Activated CD4-positive, alpha-beta memory T cell treated with anti-CD3 and anti-CD28 coated beads for 36 hours (primary cell): ENCODE measurements around the gene NEGR1. TPM values are rescaled to one million over a fixed set of nuclear protein-coding genes. Genes with fewer than 3 reads are reported as not detected.

Experiments used
- CTCF ChIA-PET: fragments of 350-600 bp; sonication (Branson Sonifier 250); formaldehyde crosslinking; loops from one replicate; lab custom pipeline; 2021; ENCODE audit warnings: antibody characterized with exemption, inconsistent platforms; lab: Charles Lee
- POLR2A ChIA-PET: fragments of 350-600 bp; sonication (Branson Sonifier 250); formaldehyde crosslinking; loops from one replicate; lab custom pipeline; 2021; ENCODE audit warnings: antibody characterized with exemption; lab: Charles Lee
- DNase-seq: peaks from one replicate; pipeline ENCODE4 v3.0.0-alpha.2; 2020
- H3K27ac Mint-ChIP-seq: one replicate; pipeline ENCODE4 v1.8.0; 2021; ENCODE audit warnings: mixed read lengths
- H3K27me3 Mint-ChIP-seq: one replicate; pipeline ENCODE4 v1.8.0; 2021; ENCODE audit warnings: mixed read lengths
- H3K36me3 Mint-ChIP-seq: one replicate; pipeline ENCODE4 v1.8.0; 2021; ENCODE audit warnings: mixed read lengths
- H3K4me1 Mint-ChIP-seq: one replicate; pipeline ENCODE4 v1.8.0; 2021; ENCODE audit warnings: low read depth, mixed read lengths
- H3K4me3 Mint-ChIP-seq: one replicate; pipeline ENCODE4 v1.8.0; 2021; ENCODE audit warnings: mild to moderate bottlenecking, mixed read lengths
- H3K9me3 Mint-ChIP-seq: one replicate; pipeline ENCODE4 v1.8.0; 2021; ENCODE audit warnings: mixed read lengths
- intact Hi-C: fragments of 100-400 bp; cut with micrococcal nuclease; formaldehyde crosslinking; loops from one replicate; pipeline ENCODE4 v1.15.1; 2023
- total RNA-seq, 2 experiments: library from RNA; stranded (reverse); gene quantifications; one replicate each; pipeline ENCODE4 v1.2.3, GENCODE V29; 2021

Gene NEGR1
- total RNA-seq, 2 experiments from 2014 or later, result not detected

GRCh38 chr1:72056516-72056915, 225.8 kb downstream of the NEGR1 start:
- no peaks in the 10 kb centered on the region for H3K36me3 Mint-ChIP-seq
- no peaks in the 10 kb centered on the region for H3K4me1 Mint-ChIP-seq
- POLR2A ChIA-PET, result no interaction called here

DNA sequence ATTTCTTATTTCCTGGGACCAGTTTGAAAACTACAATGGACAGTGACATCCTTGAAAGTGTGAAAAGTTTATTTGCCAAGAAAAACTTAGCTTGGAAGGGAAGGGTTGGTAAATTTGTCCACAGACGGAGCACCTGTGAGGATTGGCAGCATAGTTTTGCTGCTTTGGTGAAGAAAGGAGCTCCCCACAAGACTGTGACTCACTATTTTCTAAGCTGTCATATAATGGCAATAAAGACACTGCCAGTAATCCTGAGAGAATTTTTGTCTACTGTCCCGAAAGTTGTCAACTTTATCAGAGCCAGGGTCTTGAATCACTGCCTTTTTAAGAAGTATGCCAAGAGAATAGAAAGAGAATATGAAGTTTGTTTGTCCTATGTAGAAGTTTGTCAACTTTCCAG, 230.8 kb downstream of the NEGR1 start:
- Mint-ChIP-seq H3K27me3 (no peaks in the 10 kb centered on the region), H3K4me3 (no peak overlapping the region), H3K9me3 (peaks cover 5% of the 10 kb centered on the region), H3K27ac (no peak overlapping the region), H3K4me1 (no peaks in the 10 kb centered on the region), H3K36me3 (no peaks in the 10 kb centered on the region)
- DNase-seq, result no peak
- intact Hi-C loops, result no loop called here
- ChIA-PET CTCF (no interaction called here), POLR2A (no interaction called here)

More at GRCh38 chr1:72056516-72056915, 225.8 kb downstream of the NEGR1 start:
- intact Hi-C loops, result no loop called here
- Mint-ChIP-seq H3K27me3 (no peaks in the 10 kb centered on the region), H3K27ac (no peak overlapping the region), H3K9me3 (no peaks in the 10 kb centered on the region), H3K4me3 (no peak overlapping the region)
- no peak for DNase-seq
- CTCF ChIA-PET, result no interaction called here

DNA sequence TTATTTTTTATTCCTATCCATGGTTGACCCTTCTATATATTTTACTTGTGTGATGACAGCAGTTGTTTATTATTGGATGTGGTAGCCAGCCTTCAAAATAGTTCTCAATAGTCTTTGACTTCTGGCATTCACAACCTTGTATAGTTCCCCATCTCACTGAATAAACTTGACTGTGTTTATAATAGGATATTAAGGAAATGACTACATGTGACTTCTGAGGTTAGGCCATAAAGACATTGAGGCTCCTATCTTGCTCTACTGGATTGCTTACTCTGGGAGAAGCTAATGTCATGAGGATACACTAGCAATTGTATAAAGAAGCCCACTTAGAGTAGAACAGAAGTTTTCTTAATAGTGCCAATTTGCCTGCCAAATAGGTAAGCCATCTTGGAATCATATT, 231.8 kb downstream of the NEGR1 start:
- Mint-ChIP-seq H3K4me3 (no peak overlapping the region), H3K27ac (no peak overlapping the region), H3K36me3 (no peaks in the 10 kb centered on the region), H3K4me1 (no peaks in the 10 kb centered on the region), H3K27me3 (no peaks in the 10 kb centered on the region), H3K9me3 (peaks cover 7% of the 10 kb centered on the region)
- POLR2A ChIA-PET, result no interaction called here
- intact Hi-C loops, result no loop called here
- no peak for DNase-seq
- CTCF ChIA-PET, result no interaction called here

DNA sequence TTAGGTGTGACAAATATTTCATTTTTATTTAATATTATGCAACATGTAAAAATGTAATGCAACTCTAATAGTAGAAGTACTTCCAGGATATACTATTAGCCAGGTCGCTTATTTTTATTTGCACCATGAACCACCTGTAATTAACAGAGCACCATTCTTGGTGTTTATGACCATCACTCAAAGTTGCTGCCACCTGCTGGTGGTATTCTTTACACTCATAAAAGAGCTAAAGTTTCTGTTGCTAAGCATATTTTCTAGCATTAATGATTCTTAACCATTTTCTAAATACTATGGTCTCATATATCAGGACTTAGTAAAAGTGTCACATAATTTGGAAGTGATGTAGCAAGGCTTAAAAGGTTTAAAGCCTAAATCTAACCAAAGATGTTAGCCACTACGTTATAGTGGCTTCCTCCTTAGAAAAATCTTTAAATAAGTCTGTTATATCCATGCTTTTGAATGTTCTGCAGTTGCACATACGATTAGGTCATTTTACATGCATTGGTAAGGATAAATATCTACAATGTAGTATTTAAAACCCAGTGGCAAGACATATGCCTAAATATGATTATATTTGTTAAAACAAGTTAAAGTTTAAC, 244.5 kb downstream of the NEGR1 start:
- no peak for DNase-seq
- CTCF ChIA-PET, result interaction anchor here (1.0 kb wide), 1 partner anchor 10 kb away, joined by 3 read pairs; no protein-coding TSS in a partner anchor
- H3K9me3 Mint-ChIP-seq, result no peaks in the 10 kb centered on the region
- POLR2A ChIA-PET, result no interaction called here
- no peaks in the 10 kb centered on the region for H3K36me3 Mint-ChIP-seq
- intact Hi-C loops, result loop anchor here (10.0 kb wide), 1 partner anchor 943 kb away; no protein-coding TSS in a partner anchor
- no peaks in the 10 kb centered on the region for H3K27me3 Mint-ChIP-seq
- H3K4me3 Mint-ChIP-seq, result no peak overlapping the region
- no peaks in the 10 kb centered on the region for H3K4me1 Mint-ChIP-seq
- no peak overlapping the region for H3K27ac Mint-ChIP-seq

DNA sequence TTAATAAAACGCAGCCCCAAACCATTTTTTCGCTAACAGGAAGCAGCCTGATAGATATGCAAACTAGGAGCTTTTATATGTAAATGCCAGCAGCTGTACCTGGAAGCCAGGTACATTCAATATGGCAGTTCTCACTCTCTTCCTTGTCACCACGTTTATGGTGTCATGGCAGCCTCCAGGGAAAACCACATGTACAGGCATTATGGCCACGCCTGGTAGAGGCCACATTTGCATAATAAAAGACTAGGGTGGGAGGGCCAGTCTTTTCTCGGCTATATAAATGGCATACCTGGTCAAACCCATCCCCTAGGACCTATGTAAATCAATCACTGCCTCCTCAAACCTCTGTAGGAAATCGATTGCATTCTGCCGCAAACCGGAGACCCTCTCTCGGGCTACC, 247.5 kb downstream of the NEGR1 start:
- Mint-ChIP-seq H3K4me3 (no peak overlapping the region), H3K36me3 (no peaks in the 10 kb centered on the region), H3K9me3 (no peaks in the 10 kb centered on the region), H3K4me1 (no peaks in the 10 kb centered on the region), H3K27ac (no peak overlapping the region), H3K27me3 (no peaks in the 10 kb centered on the region)
- ChIA-PET POLR2A (no interaction called here), CTCF (no interaction called here)
- intact Hi-C loops, result loop anchor here (10.0 kb wide), 1 partner anchor 940 kb away; no protein-coding TSS in a partner anchor
- DNase-seq, result no peak

GRCh38 chr1:72023063-72023930, 259.0 kb downstream of the NEGR1 start:
- Mint-ChIP-seq H3K4me3 (no peak overlapping the region), H3K27ac (no peak overlapping the region), H3K9me3 (peaks cover 10% of the 10 kb centered on the region), H3K36me3 (no peaks in the 10 kb centered on the region), H3K27me3 (no peaks in the 10 kb centered on the region), H3K4me1 (no peaks in the 10 kb centered on the region)
- ChIA-PET POLR2A (no interaction called here), CTCF (no interaction called here)
- intact Hi-C loops, result no loop called here
- DNase-seq, result no peak

DNA sequence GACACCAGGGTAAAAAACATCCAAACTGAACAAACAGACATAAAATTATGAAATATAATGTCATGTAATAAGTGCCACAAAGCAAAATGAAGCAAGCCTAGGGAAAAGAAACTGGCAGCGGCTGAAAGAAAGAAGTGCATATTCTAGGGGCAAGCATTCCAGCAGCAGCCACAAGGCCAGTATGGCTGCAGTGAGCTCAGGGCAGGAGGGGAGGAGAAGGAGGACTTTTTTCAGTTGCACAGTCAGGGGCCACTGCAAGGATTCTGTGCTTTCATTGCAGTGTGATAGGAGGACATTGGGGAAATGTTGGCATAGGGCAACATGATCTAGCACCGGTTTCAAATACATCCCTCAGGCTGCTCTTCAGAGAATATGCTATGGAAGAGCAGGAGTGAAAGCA, 263.8 kb downstream of the NEGR1 start:
- no peak for DNase-seq
- Mint-ChIP-seq H3K36me3 (no peaks in the 10 kb centered on the region), H3K9me3 (no peaks in the 10 kb centered on the region), H3K4me3 (no peak overlapping the region), H3K27me3 (no peaks in the 10 kb centered on the region), H3K4me1 (no peaks in the 10 kb centered on the region), H3K27ac (no peak overlapping the region)
- ChIA-PET POLR2A (no interaction called here), CTCF (no interaction called here)
- intact Hi-C loops, result no loop called here

DNA sequence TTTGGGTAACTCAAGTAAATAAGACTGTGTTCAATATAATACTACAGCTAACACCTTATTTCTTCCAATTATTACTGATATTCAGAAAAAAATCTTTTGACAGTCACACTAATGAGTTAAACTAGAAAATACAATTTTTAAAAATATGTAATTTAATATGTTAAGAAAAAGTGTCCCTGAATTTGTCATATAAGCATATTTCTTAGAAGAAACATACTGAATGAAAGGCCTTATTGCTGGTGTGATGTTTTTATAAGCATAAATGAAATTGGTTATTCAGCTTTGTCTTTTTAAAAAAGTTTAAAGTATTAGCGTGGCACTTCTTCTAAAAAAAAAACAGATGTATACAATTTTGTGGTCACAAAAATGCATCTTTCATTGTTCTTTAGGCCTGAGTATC, 267.3 kb downstream of the NEGR1 start:
- Mint-ChIP-seq H3K27me3 (no peaks in the 10 kb centered on the region), H3K4me3 (no peak overlapping the region), H3K4me1 (no peaks in the 10 kb centered on the region), H3K9me3 (no peaks in the 10 kb centered on the region), H3K36me3 (no peaks in the 10 kb centered on the region), H3K27ac (no peak overlapping the region)
- intact Hi-C loops, result no loop called here
- ChIA-PET CTCF (no interaction called here), POLR2A (no interaction called here)
- DNase-seq, result no peak

GRCh38 chr1:72013161-72013560, 269.2 kb downstream of the NEGR1 start:
- intact Hi-C loops, result no loop called here
- DNase-seq, result no peak
- Mint-ChIP-seq H3K27me3 (no peaks in the 10 kb centered on the region), H3K27ac (no peak overlapping the region), H3K4me3 (no peak overlapping the region), H3K9me3 (no peaks in the 10 kb centered on the region), H3K4me1 (no peaks in the 10 kb centered on the region), H3K36me3 (no peaks in the 10 kb centered on the region)
- ChIA-PET CTCF (no interaction called here), POLR2A (no interaction called here)

DNA sequence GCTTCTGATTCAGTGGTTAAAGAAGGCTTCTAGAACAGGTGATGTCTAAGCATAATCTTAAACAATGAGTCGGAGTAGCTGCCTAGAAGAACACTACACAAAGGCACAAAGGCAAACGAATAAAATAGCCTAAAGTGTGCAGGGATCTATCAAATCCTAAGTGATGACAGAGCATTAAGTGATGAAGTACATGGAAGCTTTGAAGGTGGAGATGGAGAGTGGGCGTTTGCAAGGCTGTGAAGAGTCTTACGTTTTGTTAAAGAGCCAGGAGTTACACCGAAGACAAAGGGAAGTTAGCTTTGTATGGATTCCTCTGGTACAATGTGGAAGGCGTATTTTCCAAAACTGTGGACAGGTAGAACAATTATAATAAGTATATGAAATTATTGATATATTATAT, 270.6 kb downstream of the NEGR1 start:
- CTCF ChIA-PET, result no interaction called here
- H3K27ac Mint-ChIP-seq, result no peak overlapping the region
- intact Hi-C loops, result no loop called here
- H3K9me3 Mint-ChIP-seq, result no peaks in the 10 kb centered on the region
- no peak for DNase-seq
- no peaks in the 10 kb centered on the region for H3K4me1 Mint-ChIP-seq
- POLR2A ChIA-PET, result no interaction called here
- no peaks in the 10 kb centered on the region for H3K27me3 Mint-ChIP-seq
- H3K4me3 Mint-ChIP-seq, result no peak overlapping the region
- no peaks in the 10 kb centered on the region for H3K36me3 Mint-ChIP-seq

DNA sequence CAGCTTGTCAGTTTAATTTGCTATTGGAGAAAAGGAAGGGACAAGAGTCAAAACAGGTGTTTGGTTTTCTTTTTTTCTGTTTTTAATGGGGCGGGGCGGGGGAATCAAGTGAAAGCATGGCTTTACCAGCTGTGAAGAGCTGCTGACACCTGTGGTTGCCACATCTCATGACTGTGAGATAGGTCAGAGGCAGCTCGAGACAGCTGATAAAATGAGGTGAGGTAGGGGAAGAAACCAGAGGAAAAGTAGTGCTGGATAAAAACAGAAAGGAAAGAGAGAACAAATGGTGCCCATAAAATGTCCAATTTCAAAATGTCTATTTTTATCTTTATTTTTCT, 272.3 kb downstream of the NEGR1 start:
- H3K36me3 Mint-ChIP-seq, result no peaks in the 10 kb centered on the region

DNA sequence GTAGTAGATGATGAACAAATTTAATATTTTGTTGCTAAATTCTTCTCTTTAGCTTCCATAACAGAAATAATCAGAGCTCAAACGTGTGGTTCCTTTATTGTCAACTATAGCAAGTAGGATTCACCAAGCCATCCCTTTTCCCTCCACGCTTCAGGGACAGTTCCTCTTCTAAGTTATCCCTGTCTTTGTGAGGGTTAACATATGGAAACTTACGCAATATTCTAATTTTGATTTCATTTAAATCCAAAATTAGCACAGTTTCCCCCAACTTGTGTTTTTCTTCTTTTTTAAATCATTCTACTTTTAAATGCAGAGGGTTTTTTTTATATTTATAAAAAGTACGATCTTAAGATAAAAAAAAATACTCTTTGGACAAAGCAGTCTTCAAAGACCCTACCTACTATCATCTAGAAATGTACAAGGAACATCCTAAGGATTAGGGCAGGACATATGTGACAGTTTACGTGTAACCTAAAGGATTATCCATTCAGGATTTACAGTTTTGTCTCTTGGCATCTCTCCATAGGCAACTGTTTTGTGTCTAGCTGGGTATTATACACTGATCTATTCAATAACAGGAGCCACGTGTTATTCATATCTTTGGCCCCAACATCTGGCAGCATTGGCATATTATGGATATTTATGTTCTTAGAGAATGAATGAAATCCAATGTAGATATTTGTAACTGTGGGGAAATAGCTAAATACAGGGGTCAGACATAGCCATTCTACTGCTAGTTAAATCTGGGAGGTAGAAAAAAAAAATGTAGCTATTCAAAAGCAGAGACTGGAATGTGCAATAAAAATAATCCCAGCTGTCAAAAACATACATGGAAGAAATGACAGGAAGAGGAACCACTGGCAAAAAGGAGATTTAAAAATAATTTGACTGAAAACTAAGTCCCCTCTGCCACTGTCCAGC, 272.9 kb downstream of the NEGR1 start:
- Mint-ChIP-seq H3K27me3 (no peaks in the 10 kb centered on the region), H3K4me3 (no peak overlapping the region), H3K4me1 (no peaks in the 10 kb centered on the region), H3K36me3 (no peaks in the 10 kb centered on the region), H3K9me3 (no peaks in the 10 kb centered on the region), H3K27ac (no peak overlapping the region)
- POLR2A ChIA-PET, result interaction anchor here (0.7 kb wide), 1 partner anchor 183 kb away, joined by 3 read pairs; no protein-coding TSS in a partner anchor
- DNase-seq, result no peak
- intact Hi-C loops, result no loop called here
- CTCF ChIA-PET, result no interaction called here

More for the DNA sequence above, 272.3 kb downstream of the NEGR1 start:
- intact Hi-C loops, result no loop called here
- no peak for DNase-seq
- Mint-ChIP-seq H3K4me1 (no peaks in the 10 kb centered on the region), H3K27me3 (no peaks in the 10 kb centered on the region), H3K27ac (no peak overlapping the region), H3K4me3 (no peak overlapping the region), H3K9me3 (no peaks in the 10 kb centered on the region)
- POLR2A ChIA-PET, result interaction anchor here (0.7 kb wide), 1 partner anchor 183 kb away, joined by 3 read pairs; no protein-coding TSS in a partner anchor
- CTCF ChIA-PET, result no interaction called here
